HG03571 (cell line): Measurements from ENCODE around the gene NOVA2.

Source experiments
- ATAC-seq: cut with Tn5 transposase; IDR thresholded peaks from one replicate; pipeline ENCODE4 v1.9.1; 2021; ENCODE audit not compliant: unreplicated experiment

NOVA2 gene

DNA sequence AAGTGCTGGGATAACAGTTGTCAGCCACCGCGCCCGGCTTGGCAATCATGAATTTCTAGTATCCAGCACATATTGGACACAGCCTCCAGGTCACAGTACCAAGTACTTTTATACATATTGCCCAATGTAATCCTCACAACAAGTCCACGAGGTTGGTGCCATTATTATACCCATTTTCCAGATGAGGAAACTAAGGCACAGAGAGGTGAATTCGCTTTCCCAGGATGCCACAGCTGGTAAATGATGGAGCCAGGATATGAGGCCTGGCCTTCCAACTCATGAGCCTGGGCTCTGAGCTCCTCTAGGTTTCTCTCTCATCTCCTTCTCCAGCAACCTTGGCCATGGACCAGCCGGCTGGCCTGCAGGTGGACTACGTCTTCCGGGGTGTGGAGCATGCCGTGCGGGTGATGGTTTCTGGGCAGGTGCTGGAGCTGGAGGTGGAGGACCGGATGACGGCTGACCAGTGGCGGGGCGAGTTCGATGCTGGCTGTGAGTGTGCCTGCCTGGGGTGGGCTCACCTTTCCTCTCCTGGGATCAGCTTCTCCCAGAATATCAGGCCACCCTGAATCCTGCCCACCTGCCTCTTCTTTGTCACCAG, 29.1 kb upstream of the NOVA2 start:
- ATAC-seq, result no peak

- ATAC-seq, result no peak
Measured at GRCh38 chr19:46000491-46001246, 27.0 kb upstream of the NOVA2 start.

DNA sequence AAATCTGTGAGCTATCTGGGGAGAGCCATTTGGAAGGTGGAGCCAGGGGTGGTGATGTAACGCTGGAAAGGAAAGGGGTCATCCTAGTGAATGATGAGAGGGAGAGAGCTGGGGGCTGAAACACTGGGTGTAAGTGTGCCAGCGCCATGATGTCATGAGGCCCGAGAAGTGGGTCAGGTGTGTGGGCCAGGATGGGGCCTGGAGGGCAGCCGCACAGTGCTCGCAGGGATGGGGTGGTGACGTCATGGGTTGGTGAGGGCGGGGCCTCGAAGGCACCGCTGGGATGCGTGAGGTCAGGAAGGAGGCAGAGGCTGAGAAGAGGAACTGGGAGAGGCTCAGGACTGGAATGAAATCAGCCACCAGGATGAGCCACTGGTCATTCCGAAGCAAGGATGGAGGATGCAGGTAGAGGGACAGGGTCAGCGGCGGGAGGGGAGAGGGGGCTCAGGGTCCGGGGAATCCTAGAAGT, 26.0 kb upstream of the NOVA2 start:
- no peak for ATAC-seq

DNA sequence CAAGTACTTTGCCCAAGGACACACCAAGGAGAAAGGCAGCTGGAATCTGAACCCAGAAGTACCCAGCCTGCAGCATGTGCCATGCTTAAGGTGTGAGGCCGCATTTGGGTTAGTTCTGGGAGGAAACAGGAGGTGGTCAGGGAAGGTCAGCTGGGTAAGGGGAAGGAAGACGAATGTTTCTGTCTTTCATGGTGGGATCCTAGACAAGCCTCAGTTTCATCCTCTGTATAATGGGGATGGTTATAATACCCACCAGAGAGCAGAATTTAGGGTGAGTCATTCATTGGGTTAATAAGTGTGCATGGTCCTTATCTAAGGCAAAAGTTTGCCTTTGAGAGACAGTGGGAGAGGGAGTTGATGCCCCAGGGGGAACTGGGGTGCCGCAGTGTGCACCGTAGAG, 25.2 kb upstream of the NOVA2 start:
- ATAC-seq, result no peak

DNA sequence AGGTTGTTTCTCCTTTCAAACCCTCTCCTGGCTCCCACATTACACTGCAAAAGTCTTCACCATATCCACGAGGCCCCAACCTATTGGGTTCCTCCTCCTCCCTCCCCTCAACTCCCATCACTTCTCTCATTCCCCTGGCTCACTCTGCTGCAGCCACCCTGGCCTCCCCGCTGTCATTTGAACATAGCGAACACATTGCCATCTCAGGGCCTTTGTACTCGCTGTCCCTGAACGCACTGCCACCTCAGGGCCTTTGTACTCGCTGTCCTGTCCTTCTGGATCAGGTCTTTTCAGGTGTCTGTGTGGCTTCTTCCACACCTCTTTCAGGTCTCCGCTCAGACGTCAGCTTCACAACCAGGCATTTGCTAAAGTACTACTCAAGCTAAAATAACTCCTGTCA, 23.3 kb upstream of the NOVA2 start:
- ATAC-seq, result no peak

DNA sequence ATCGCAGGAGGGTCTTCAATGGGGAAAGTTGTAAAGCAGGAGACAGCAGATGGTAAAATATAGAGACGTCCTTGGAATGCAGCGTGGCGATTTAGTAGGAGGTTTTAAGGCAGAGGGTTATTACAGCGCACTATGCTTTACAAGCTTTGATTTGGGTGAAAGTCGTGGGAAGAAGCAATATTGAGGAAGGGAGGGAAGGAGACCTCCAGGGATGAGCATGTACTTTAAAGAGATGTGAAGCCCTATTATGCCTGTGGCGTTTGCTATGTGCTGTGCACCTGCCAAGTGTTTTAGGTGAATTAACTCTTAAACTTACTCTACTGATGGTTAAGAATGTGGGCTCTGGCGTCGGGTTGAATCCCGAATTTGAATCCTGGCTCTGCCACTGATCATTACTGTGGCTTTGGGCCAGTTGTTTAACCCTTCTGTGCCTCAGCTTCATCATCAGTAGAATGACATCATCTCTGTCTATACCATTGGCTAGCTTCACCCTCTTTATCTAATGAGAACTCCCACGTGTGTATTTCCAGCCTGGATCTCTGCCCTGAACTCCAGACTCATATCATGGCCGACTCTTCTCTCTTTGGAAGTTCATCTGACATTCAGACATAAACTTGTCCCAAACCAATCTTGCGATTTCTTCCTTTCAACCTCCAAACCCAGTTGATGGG, 22.2 kb upstream of the NOVA2 start:
- no peak for ATAC-seq

DNA sequence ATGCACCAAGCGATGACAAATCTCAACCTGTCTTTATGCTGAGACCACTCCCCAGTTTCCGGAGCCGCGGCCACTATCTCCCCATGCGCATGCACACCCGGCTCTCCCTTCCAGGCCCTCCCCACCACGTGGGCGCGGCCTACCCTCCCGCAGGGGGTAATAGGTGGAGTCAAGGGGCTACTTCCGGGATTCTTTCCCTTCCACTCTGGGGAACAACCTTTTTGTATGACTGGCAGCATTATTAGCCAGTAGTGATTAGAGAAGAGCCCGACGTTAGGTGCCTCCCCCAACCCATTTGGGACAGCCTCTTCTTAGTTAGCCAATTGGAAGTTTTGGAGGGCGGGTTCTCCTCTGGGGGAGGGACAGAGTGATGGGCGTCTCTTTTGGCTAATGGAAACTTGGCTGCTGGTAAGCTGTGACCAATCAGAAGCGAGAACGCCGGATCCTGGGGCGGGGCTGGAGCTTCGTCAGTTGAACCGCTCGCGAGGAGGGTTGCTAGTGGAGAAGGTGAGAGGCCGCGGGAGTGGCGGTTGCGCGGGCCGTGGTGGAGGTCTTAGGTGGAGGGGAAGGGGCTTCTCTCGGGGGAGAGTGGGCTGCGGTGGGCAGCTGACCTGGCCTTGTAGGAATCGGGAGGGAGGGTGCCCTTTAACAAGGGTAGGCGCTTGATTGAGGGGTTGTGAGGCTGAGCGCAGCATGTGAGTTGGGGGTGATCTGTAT, 21.5 kb upstream of the NOVA2 start, which contains the start of gene CCDC61:
CCDC61 (plus strand) TSS at position 470 of the 717 bp plus-strand sequence. CDS start 7,552 bp downstream, outside the sequence.
- ATAC-seq, result peak; percentile 93

- ATAC-seq, result peak; percentile 8
Measured at GRCh38 chr19:45994456-45994997, 20.9 kb upstream of the NOVA2 start.

DNA sequence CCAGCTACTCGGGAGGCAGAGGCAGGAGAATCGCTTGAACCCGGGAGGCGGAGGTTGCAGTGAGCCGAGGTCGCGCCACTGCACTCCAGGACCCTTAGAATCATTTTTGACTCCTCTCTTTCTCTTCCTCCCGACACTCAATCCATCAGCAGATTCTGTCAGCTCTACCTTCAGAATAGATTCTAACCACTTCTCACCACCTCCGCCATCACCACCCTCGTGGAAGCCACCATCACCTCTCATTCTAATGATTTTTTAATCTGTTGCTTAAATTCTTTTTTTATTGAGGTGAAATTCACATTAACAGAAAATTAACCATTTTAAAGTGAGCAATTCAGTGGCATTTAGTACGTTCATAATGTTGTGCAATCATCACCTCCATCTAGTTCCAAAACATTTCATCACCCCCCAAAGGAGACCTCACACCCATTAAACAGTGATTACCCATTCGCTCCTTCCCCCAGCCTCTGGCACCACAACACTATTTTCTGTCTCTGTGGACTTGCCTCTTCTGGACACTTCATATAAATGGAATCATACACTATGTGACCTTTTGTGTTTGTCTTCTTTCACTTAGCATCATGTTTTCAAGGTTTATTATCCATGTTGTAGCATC, 16.6 kb upstream of the NOVA2 start:
- no peak for ATAC-seq

- ATAC-seq, result no peak
Measured at GRCh38 chr19:45985321-45985720, 11.7 kb upstream of the NOVA2 start.

DNA sequence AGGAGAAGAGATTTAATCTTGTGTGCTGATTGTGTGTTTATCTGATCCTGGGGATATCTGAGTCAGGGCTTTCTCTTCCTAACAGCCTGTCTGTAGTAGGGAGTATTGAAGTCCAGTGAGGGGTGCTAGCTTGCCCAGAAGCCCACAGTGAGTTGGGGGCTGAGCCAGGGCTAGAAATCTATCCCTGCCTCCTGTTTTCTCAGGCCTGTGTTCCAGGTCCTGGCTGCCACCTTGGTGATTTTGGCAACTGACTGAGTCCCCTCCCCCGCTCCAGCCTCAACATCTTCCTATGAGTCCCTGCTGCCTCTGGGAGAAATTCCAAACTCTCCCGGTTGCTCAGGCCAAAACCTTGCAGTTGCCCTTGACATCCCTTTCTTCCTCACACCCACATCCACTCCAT, 7.7 kb upstream of the NOVA2 start:
- ATAC-seq, result no peak

- ATAC-seq, result no peak
Measured at GRCh38 chr19:45978156-45978555, 4.5 kb upstream of the NOVA2 start.

DNA sequence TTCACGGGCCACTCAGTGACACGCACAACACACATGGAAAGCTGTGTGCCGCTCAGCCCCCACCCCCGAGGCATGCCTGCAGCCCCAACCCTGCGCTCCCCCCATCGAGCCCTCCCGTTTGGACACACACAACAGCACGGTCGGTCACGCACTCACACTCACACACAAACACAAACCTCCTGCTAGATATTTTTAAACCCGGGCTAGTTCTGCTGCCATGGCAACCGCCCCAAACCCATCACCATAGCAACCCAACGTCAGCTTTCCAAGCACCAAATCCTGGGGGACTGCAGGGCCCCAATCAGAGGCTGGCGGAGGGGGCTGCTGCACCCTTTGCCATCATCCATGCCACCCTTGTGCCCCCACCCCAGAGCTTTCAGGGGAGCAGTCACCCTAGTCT, 2.5 kb upstream of the NOVA2 start:
- ATAC-seq, result no peak

DNA sequence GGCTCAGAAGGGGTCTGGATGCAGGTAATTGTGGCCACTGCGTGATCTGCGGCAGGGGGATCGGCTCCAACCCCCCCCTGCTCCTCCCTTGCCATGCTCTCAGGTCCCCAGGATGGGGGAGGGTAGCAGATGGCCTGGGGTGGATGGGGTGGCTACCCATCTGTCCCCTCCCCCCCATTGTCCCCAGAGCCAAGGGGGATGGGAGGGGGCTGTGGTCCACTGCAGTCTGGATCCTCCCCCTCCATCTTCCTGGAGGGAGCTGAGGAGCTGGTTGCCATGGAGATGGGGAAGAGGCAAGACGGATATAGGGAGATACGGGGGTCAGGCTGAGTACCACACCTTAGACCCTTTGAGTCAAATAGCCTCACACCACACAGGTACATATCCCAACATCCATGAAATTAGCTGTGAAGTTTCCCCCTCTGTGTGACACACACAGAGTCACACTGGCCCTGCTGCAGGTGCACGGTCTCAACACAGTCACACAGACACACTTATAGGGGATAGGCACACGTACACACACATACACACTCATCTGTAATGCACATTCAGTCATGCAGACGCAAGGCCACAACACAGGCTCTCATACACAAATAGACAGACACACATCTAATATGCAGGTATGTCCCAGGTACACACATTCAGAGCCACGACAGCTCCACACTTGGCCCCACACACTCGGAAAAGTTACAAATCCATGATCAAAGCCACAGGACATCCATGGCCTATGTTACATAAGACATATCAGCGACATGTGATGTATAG, 1.8 kb upstream of the NOVA2 start:
- ATAC-seq, result no peak

DNA sequence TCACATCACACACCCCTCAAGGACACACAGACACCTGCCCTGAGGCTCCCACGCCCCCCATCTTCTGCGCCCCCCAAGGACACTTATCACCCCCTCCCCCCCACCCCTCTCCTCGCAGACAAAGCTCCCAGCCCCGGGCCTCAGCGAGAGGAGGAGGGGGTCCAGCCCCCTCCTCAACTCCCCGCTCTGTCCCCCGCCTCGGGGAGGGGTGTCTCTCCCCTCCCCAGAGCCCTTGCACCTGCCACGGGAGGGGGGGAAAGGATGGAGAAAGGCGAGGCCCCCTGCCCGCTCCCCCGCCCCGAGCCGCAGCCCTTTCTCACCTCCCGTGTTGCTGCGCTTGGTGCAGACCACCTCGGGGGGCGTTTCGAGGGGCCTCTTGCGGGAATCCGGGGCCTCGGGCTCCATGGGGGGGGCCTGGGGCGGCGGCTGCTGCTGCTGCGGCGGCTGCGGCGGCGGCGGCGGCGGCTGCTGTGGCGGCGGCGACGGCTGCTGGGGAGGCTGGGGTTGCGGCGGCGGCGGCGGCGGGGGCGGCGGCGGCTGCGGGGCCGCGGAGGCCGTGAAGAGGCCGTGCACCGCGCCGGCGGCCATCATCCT, 621 bp downstream of the NOVA2 start:
- no peak for ATAC-seq

DNA sequence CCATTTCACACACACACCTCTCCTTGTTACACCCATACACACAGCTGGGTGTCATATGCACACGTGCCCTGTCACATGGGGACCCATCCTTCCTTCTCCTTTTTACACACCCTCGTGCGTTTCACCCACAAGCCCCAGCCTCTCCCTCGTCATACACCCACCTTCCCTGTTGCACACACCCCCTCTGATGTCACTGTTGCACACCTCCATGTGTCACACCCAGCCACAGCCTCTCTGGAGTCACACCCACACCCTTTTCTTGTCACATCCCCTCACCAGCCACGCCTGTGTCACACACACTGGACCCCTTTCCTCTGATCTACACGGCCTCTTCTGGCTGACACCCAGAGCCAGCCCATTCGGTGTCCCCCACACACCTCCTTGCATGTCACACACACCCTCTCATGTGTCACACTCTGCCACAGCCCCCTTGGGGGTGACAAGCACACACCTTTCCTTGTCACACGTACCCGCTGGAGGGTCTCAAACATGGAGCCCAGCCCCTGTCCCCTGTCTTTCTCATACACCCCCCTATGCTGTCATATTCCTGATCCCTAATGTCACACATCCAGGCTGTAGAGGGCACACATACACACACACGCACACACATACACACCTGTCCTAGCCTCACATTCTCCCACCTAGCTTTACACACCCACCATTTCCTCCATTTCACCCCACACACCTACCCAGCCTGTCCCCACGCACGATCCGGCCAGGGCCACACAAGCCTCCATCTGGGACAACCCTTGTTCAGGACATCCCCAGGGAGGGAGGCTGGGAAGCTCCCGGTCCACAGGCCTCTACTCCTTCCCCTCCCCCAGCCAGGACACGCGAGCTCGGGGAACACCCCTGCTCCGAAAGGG, 1.4 kb downstream of the NOVA2 start:
- no peak for ATAC-seq

- no peak for ATAC-seq
Measured at GRCh38 chr19:45971260-45971902, 2.3 kb downstream of the NOVA2 start.

- no peak for ATAC-seq
Measured at GRCh38 chr19:45969676-45970075, 4.0 kb downstream of the NOVA2 start.
